Measurements from ENCODE around the gene WFDC9.
"Not testable (repeated sequence)": the region's sequence is repeated elsewhere in the genome, so short reads cannot be mapped to it uniquely, and the experiment has no call there.

The WFDC9 gene

GRCh38 chr20:45631184-45631583, at the start of gene WFDC9:
Gene WFDC9 (minus strand): TSS chr20:45631284. CDS start chr20:45610181, 21,103 bp downstream.
- no peak for DNase-seq

DNA sequence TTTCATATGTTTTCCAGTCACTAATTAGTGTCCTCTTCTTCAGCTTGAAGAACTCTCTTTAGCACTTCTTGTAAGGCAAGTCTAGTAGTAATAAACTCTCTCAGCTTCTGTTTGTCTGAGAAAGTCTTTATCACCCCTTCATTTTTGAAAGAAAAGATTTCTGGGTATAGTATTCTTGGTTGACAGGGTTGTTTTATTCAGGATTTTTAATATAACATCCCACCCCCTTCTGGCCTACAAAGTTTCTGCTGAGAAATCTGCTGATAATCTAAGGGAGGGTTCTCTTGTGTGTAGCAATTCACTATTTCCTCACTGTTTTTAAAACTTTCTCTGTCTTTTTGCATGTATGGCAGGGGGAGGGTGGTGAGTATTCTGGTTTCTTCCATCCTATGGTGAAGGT, 48.6 kb upstream of the WFDC9 start:
- DNase-seq, result no peak

GRCh38 chr20:45672765-45673164, 41.7 kb upstream of the WFDC9 start:
- no peak for DNase-seq

DNA sequence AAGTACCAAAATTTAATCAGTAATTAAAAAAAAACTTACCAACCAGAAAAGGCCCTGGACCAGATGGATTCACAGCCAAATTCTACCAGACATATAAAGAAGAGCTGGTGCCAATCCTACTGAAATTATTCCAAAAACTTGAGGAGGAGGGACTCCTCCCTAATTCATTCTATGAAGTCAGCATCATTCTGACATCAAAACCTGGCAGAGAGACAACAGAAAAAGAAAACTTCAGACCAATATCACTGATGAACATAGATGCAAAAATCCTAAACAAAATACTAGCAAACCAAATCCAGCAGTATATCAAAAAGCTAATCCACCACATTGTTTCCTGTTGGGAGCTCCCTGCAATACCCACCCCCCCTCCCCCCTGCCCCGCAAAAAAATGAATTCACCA, 39.1 kb upstream of the WFDC9 start, which contains the start of gene WFDC11:
WFDC11 (minus strand) TSS at position 101 of the 400 bp plus-strand sequence. CDS start 19,639 bp downstream, outside the sequence.
- DNase-seq, result no peak

- DNase-seq, result not testable (repeated sequence)
These were observed 26.0 kb upstream of the WFDC9 start for GRCh38 chr20:45657038-45657437.

GRCh38 chr20:45651726-45652125, 20.6 kb upstream of the WFDC9 start:
- DNase-seq, result not testable (repeated sequence)

GRCh38 chr20:45649312-45649863, 18.3 kb upstream of the WFDC9 start:
- no peak for DNase-seq

DNA sequence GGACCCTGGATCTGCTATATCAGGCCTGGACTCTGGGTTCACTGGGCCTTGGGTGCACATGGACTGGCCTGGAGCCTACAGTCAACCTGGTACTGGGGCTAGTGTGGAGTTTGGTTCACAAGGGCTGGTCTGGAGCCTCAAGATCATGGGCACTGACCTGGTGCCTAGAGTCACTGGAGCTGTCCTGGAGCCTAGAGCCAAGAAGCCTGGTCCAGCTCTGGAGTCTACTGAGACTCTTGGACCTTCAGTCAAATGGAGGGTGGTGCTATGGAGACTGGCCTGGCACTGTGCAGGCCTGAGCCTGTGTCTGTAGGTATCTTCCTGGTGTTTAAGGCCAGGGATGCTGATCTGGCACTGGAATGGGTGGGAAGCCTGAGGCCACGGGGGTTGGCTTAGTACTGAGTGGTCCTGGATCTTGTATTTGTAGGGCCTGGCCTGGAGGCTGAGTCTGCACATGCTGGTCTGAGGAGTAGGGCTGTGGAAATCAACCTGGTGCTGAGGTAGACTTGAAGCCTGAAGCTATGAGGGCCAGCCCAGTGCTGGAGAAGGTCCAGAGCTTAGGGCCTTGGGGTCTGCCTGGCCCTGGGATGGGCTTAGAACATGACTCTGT, 16.5 kb upstream of the WFDC9 start:
- DNase-seq, result no peak

DNA sequence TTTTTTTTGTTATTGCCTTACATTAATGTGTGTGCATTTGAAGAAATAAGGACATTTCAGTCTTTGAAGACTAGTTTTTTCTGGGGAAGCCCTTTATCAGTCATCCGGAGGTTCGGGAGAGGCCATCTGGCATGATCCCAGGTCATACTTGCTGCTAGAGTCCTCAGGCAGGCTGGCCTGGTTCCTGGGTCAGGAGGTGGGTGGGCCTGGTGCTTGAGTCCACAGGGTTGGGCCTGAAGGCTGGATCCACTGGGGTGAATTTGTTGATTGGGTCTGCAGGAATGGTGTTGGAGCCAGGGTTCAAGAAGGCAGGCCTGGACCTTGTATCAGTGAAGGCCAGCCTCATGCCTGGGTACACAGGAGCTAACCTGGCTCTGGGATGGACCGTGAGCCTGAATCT, 15.8 kb upstream of the WFDC9 start:
- no peak for DNase-seq

DNA sequence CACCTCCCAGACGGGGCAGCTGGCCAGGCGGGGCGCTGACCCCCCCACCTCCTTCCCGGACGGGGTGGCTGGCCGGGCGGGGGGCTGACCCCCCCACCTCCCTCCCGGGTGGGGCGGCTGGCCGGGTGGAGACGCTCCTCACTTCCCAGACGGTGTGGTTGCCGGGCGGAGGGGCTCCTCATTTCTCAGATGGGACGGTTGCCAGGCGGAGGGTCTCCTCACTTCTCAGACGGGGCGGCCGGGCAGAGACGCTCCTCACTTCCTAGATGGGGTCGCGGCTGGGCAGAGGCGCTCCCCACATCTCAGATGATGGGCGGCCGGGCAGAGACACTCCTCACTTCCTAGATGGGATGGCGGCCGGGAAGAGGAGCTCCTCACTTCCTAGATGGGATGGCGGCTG, 14.8 kb upstream of the WFDC9 start:
- not testable (repeated sequence) for DNase-seq

- DNase-seq, result not testable (repeated sequence)
These were observed 10.0 kb upstream of the WFDC9 start for GRCh38 chr20:45641076-45641475.

GRCh38 chr20:45639687-45640086, 8.6 kb upstream of the WFDC9 start:
- DNase-seq, result no peak

DNA sequence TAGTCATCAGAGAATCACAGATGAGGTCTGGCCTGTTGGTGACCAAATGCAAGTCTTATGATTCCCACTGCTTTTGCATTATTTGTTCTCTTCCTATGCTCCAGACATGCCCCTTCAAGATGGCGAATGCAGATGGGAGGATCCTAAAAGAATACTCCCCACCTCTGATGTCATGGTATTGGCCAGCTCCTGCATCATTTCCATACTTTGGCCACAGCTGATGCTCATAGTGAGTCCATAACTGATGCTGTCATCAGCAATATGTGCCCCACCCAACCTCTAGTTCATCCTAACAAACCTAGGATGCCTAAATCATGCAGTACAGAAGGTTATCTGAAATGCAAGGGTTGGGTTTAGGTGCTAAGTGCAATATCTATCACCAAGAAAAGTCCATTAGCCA, 5.4 kb upstream of the WFDC9 start:
- DNase-seq, result no peak

GRCh38 chr20:45630371-45630770, 713 bp downstream of the WFDC9 start:
- no peak for DNase-seq

- DNase-seq, result peak; percentile 19 to 27
These were observed 1.5 kb downstream of the WFDC9 start, which contains the start of gene WFDC10A for GRCh38 chr20:45629496-45630100. Gene WFDC10A (plus strand): TSS chr20:45629739. CDS start chr20:45629814, 75 bp downstream.

DNA sequence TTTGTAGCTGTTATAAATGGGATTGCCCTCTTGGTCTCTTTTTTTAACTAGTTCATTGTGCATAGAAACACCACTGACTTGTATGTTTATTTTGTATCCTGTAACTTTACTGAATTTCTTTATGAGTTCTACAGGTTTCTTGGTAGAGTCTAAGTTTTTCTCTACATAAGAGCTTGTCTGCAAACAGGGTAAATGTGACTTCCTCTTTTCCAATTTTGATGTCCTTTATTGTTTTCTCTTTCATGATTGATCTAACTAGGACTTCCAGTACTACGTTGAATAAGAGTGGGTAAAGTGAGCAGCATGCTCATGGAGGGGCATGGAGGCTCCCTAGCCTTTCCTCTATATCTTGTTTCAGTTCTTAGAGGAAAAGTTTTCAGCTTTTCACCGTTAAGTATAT, 4.5 kb downstream of the WFDC9 start:
- no peak for DNase-seq

DNA sequence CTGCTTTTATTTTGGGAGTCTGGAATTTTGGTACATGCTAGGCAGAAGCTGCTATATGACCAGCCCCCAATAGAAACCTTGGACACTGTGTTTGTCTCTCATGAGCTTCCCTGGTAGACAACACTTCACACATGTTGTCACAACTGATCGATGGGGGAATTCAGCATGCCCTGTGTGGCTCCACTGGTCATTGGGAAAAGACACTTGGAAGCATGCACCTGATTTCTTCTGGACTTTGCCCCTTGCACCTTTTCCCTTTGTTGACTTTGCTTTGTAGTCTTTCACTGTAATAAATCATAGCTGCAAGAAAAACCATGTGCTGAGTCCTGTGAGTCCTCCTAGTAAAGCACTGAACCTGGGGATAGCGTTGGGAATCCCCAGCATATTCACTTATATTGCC, 9.5 kb downstream of the WFDC9 start:
- no peak for DNase-seq

DNA sequence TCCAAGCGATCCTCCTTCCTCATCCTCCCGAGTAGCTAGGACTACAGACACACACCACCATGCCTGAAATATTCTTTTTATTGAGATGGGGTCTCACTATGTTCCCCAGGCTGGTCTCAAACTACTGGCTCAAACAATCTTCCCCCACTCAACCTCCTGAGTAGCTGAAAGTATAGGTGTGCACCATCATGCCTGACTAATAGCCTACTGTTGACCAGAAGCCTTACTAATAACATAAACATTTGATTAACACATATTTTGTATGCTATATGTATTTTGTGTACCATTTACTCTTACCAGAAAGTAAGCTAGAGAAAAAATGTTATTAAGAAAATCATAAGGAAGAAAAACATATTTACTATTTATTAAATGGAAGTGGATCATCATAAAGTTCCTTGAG, 13.5 kb downstream of the WFDC9 start:
- no peak for DNase-seq

DNA sequence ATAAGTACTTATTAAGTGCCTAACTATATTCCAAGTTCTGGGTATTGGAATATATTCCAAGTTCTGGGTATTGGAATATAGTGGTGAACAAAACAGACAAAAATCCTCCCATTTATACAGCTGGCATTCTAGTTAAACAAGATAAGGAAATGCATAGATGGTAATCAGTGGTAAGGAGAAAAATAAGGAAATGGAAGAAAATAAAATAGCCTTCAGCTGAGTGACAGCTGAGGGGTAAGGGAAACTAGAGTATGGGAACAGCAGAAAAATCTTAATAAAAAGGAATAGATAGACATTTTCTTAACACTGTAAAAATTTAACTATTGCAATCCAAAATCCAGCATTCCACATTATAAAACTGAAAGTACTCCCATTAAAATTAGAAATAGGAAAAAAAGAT, 18.8 kb downstream of the WFDC9 start:
- DNase-seq, result no peak

- DNase-seq, result no peak
These were observed 20.0 kb downstream of the WFDC9 start for GRCh38 chr20:45611054-45611453.

GRCh38 chr20:45607810-45608209, 23.3 kb downstream of the WFDC9 start:
- no peak for DNase-seq

GRCh38 chr20:45595235-45595634, 35.8 kb downstream of the WFDC9 start:
- DNase-seq, result no peak

DNA sequence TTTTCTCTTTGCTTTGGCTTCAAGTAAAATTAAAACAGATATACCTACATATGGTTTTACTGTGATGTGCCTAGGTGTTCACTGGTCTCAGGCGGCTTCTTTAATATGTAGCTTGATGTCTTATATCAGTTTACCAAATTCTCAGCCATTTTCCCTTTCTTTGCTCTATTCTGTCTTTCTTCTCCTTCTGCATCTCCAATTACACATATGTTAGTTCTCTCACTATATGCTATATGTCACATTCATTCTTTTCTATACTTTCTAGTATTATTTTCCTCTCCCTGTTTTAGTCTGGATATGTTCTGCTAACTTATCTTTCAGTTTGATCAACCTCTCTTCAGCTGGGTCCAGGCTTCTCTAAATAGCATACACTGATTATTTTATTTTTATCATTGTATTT, 37.6 kb downstream of the WFDC9 start:
- no peak for DNase-seq

DNA sequence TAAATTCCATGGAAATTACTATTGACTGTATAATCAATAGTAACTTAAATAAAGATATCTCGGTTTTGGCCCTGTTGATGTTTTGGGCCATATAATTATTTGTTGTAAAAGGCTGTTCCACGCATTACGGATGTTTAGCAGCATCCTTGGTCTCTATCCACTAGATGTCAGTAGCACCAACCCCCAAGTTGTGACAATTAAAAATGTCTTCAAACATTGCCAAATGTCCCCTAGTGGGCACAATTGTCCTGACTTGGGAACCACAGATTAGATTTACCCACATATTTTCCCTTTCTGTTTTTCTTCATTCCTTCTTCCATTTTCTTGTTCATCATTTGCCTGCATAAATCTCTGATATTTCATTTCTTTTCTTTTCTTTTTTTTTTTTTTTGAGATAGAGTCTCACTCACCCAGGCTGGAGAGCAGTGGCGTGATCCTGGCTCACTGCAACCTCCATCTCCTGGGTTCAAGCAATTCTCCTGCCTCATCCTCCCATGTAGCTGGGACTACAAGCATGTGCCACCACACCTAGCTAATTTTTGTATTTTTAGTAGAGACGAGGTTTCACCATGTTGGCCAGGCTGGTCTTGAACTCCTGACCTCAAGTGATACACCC, 38.4 kb downstream of the WFDC9 start:
- DNase-seq, result peak in 1 of 2 donors; percentile 45
